GM18868 (cell line): ENCODE measurements around the gene NOBOX.
"Not testable (repeated sequence)": the region's sequence is repeated elsewhere in the genome, so short reads cannot be mapped to it uniquely, and the experiment has no call there.

ENCODE experiments used
- ATAC-seq: cut with Tn5 transposase; IDR thresholded peaks from one replicate; pipeline ENCODE4 v1.9.1; 2021; ENCODE audit warnings: mild to moderate bottlenecking, moderate library complexity; ENCODE audit not compliant: unreplicated experiment

The NOBOX gene

DNA sequence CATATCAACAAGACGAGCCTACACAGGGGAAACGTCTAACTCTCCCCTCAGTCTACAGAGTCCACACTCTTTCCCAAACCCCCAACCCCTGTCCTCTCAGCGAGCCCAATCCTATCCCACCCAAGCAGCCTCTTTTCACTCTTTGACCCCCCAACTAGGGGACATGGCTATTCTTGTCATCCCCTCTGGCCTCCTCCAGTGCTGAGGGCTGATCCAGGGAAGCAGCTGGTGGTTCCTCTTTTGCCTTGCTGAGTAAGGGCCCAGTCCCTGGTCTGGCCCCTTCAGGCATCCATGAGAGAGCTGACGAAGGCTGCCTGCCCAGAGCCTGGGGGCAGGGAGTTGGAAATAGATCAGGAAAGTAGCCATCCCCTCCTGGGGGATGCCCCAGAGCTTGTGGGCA, 6.4 kb downstream of the NOBOX start:
- no peak for ATAC-seq

DNA sequence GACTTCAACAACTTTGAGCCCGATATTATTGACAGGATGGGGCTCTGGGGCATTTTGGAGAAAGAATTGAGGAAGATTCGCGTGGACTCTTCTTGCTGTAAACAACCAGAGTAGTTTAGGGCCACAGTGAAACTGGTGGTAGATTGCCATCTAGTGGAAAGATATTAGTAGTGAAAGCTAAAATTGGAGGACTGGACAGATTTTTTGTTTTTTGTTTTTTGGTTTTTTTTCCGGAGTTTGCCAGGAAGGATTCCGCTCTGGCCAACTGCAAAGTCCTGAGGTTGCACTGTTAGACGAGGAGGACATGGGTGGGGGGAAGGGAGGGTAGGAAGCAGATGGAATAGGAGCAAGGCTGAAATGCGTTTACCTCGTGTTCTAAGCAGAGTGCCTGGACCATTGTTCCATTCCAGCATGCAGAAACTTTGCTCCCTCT, 11.7 kb downstream of the NOBOX start:
- peak; percentile 84 for ATAC-seq

DNA sequence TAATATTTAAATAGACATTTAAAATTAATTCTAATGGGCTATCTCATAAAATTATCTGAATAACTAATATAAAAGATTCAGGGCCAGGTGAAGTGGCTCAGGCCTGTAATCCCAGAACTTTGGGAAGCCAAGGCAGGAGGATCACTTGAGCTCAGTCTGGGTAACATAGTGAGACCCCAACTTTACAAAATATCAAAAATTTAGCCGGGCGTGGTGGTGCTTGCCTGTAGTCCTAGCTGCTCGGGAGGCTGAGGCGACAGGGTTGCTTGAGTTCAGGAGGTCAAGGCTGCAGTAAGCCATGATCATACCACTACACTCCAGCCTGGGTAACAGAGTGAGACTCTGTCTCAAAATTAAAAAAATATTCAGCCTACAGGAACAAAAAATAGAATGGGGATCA, 12.5 kb downstream of the NOBOX start:
- ATAC-seq, result no peak

DNA sequence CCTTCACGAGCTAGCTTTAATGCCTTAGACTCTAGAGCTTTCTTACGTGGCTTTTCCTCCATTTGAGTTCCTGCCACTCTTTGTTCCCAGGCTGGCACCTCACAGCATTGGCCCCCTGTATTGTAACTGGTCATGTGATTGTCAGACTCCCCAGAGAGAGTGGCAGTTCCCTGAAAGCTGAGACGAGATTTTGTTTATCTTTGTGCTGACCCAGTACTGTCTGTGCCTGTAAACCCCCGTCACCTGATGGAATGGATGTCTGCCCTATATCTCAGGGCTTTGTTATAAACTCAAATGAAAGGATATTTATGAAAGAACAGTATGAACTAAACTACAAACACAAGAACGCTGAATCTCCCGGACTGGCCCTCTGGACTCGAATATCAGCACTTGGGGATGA, 13.0 kb downstream of the NOBOX start:
- no peak for ATAC-seq

DNA sequence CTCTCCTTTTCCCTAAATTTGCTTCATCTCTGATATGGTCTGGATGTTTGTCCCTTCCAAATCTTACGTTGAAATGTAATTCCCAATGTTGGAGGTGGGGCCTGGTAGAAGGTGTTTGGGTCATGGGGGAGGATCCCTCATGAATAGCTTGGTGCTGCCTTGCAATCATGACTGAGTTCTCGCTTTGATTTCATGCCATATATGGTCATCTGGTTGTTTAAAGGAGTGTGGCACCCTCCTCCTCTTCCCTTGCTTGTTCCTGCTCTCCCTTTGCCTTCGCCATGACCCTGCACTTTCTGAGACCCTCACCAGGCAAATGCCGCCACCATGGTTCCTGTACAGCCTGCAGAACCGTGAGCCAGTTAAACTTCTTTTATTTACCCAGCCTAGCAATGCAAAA, 14.5 kb downstream of the NOBOX start:
- ATAC-seq, result no peak

DNA sequence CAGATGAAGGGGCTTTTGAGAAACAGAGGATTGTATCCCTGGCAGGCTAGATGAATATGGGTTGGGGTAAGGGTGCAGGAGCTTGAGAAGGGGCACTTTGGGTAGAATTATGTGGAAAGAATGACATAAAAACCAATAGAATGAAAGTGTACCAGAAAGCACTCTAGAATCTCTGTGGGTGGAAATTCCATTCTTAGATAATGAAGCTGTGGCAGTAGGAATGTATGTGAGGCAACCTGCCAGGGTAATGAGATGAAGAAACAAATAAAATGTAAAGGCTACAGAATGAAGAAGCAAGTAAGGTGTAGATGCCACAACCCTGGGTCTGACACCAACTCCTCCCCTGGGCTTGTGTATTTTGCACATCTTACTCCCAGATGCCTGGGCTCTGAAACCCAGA, 16.8 kb downstream of the NOBOX start:
- no peak for ATAC-seq

DNA sequence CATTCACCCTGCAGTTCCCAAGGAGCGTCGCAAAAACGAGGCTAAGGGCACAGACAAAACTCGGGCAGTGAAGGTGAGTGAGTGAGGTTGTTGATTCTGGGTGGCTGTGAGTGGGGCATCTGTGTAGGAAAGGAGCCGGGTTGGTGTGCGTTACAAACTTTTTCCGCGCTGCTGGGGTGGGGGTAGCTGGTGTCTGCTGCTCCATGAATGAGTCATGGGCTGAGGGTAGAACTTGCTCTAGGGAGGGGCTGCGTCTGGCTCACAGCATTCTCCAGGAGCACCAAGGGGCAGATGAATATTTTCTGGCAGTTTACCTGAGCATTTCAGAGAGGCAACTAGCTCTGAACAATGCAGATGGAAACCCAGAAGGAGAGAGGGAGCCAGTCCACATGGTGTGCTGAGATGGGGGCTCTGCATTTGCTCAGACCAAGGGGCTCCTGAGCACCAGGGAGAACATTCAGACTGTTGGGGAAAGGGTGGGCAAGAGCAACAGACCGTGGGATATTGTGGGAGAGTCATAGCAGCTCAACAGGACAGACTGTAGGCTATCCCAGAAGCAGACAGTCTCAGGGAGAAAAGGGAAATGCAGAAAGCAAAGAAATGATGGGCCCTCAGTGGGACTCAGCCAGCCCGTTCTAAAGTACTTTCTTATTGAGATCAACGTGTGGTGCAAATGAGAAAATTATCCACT, 18.8 kb downstream of the NOBOX start:
- no peak for ATAC-seq

DNA sequence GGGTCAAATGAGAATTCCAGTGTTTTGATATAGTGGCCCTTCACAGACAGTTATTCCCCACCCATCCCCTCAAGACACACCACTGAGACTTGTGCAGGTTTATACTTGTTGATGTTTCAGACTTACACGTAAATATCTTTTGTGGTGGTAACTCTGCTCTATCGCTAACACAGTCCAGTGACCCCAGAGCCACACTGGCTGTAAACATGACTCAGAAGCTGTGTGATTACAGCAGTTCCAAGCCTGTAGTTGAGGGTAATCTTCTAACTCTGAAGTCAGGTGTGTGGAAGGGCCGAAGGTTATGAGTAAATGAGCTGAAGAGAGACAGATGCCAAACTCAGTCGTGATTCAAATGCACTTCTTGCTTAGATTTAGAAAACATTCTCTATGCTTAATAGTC, 19.4 kb downstream of the NOBOX start:
- peak; percentile 69 for ATAC-seq

DNA sequence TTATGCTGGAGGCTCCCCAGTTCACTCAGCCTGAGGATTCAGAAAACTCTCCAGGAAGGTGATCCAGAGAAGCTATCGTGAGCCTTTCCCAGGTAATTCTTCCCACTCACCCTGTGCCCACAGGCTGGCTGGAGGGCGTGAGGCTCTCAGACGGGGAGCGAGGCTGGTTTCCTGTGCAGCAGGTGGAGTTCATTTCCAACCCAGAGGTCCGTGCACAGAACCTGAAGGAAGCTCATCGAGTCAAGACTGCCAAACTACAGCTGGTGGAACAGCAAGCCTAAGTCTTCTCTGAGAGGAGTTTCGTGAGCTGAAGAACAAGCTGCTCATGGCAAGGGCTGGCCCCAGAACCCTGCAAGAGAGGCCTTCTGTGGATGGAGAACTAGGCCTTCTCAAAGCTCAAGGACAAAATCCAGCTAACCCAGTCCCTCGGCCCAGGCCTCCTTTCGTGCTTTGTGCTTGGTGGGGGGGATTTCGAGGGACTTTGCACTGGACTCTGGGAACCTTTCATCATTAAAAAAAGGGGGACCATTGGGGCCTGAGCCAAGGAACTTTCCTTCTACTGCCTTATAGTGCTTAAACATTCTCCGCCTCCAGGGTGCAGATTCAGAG, 23.6 kb downstream of the NOBOX start:
- no peak for ATAC-seq

DNA sequence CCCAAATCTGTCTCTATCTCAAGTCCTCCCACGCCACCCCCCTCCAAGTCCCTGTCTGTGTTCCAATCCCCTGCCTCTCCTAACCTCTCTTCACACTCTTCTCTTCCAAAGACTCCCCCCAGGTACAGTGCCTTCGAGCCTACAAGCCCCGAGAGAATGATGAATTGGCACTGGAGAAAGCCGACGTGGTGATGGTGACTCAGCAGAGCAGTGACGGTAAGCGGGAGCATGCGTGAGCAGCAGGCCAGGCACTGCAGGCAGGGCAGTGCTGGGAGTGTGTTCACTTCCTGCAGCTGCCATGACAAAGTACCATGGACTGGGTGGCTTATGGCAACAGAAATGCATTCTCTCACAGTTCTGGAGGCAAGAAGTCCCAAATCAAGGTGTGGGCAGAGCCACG, 24.8 kb downstream of the NOBOX start:
- no peak for ATAC-seq

DNA sequence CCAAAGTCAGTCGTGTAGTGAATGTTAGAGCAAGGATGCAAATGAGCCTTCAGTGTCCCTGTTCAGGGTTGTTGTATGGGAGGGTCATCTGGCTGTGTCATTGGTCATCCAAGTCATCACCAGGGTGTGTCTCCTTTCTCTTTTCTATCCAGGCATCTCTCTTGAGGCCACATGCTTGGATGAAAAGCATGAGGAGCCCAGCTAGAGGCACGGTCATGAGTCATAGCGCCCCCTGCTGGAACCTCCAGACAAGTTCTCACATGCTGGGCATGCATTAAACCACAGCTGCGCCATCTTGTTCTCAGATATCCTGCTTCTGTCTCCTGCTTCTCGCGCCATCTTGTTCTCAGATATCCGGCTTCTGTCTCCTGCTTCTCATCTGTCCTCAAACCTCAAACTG, 34.3 kb downstream of the NOBOX start:
- peak; percentile 52 for ATAC-seq

DNA sequence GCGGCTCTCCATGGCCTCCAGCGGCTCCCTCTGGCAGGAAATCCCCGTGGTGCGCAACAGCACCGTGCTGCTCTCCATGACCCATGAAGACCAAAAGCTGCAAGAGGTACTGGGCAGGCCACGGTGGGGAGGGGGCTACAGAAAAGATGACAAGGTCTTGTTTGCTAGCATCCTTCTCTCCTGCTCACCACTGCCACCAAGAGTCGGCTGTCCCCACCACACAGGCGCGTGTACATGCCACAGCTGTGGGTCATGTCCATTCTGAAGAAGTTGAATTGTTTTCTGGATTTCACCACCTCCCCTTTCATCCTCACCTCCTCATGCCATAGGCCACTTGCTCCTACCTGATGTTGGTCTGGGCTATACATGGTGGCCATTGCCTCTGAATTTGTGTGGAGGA, 36.2 kb downstream of the NOBOX start:
- not testable (repeated sequence) for ATAC-seq

DNA sequence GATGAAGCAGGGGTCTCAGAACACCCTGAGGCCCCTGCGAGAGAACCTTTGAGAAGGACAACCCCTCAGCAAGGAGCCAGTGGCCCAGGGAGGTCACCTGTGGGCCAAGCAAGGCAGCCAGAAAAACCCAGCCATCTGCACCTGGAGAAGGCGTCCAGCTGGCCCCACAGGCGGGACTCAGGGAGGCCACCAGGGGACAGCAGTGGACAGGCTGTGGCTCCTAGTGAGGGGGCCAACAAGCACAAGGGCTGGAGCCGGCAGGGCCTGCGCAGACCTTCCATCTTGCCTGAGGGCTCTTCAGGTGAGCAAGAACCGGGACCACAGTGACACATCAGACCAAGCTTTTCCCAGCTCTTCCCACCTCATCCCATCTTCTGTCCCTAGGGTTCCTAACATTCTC, 38.0 kb downstream of the NOBOX start:
- ATAC-seq, result not testable (repeated sequence)

DNA sequence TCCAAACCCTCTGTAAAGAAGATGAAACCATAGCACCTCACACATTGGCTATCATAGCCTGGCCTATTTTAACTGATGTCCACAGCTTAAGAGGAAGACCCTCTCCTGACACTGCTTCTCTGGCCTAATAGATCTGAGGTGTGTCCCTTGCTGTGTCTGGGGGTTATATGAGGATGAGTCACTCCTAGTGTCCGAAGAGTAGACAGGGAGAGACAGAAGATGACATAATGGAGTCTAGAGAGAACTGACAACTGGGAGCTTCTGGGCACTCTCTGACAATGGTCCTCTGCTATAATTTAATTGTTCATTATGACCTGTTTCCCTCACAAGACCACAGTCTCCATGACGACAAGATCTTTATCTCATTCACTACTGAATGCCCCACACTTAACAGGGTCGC, 41.4 kb downstream of the NOBOX start:
- not testable (repeated sequence) for ATAC-seq

DNA sequence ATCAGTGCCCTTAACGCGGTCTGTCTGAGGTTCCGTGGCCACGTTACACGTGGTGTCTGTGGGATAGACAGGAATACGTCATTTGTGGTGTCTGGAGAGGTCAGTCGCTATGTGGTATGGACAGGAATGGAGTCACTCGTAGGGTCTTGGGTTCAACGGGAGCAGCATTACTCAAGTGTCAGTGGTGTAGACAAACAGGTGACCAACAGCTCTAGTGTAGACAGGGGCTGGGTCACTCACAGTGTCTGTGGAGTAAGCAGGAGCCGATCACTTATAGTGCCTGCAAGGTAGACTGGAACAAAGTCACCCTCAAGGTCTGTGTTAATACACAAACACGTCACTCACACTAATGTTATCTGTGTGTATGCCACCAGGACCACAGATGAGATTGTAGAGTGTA, 46.6 kb downstream of the NOBOX start:
- ATAC-seq, result not testable (repeated sequence)

DNA sequence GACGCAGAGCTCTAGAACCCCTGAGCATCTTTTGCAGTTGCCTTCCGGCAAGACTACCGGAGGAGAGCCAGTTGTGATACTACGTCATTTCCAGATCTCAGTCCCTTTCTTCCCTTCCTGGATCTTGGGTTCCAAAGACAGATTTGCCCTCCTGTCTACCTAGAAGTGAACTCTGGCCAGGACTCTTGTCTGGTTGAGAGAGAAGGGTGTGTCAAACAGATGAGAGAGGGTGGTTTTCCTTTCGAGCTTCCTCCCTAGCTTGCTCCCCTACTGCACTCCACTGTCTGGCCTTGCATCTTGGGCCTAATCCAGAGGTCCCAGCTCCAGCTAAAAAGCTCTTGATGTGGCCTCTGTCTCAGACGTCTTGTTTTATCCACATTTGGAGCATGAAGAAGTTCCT, 47.3 kb downstream of the NOBOX start:
- ATAC-seq, result not testable (repeated sequence)

DNA sequence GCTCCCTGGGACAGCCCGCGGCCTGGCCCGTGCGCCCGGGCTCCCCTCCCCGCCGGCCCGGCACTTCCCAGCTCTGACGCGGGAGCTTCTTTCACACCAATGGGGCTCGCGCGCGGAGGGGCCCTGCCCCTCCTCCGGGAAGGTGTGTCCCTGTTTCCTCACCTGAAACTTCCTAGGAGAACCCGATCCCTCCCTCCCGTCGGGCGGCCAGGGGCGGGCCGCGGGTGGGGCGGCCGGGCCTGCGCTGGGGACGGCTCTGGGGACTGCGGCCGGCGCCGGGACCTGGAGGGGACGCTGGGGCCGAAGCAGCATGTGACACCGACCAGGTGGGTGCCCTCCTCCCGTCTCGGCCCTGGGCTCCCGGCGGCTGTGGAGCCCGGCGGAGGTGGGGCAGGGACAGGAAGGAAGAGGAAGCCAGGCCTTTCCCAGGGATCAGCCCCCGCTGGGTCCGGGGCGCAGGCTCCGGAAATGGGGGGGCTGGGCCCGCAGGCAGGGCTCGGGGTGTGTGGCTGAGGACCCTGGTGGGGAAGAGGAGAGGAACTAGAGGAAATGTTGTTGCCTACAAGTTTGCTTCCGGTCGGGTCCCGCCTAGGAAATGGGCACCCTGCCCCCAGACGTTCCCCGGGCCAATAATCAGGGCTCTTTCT, 48.2 kb downstream of the NOBOX start, which contains the start of gene ARHGEF5:
TSS of gene ARHGEF5 (plus strand) at position 227 of the 647 bp plus-strand sequence. CDS start 7,268 bp downstream, outside the sequence.
- ATAC-seq, result peak; percentile 66

DNA sequence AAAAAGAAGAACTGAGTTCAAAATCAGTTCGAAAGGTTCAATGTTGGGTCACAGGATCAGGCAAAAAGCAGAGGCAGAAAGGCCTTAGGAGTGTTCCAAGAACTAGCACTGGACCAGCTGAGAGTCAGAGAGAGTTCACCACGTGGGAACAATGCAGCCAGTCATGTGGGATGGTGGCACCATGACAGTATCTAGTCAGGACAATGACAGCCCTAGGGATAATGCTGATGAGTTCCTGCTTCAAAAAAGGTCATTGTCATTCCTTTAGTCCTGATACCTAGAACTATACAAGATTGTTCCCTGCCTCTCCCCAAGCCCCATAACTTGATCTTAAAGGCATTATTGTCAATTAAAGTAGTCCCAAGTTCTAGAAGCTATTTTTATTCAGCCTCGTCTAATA, 51.8 kb downstream of the NOBOX start:
- not testable (repeated sequence) for ATAC-seq

DNA sequence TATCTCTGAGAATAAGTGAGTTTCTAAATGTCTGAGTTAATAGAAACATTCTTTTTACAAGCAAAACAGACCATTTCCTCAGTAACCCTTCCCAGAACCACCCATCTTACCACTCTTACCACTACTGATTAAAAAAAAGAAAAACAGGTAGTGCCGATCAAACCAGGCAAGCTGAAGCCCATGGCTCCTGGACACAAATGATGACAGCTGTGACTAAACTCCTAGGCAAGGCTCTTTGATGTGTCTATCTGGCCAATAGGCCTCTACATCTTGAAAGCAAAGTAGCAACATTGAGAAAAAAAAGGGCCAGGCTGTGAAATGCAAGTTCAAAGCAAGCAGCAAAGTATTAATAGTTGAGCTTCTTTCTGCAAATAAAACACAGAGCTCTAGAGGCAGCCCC, 54.9 kb downstream of the NOBOX start:
- peak; percentile 30 for ATAC-seq
